ENCODE measurements around the gene VPREB1.

DNA sequence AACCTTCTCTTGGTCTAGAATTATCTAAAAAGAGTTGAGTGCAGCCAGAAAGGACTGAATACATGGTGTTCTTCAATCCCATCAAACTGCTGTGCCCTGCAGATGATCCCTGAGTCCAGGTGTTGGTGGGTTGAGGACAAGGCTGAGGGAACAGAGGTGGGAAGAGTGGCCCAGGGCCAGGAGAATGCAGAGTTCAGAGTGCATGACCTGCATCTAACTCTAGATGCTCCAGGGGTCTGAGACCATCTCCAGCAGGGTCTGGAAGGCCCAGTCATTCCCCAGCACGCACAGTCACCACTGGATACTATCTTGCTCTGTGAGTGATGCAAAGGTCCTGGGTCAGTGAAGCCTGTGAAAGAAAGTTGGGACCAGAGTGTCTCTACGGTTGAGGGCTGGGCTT lies 2.1 kb upstream of the VPREB1 start:
- TF ChIP-seq CTCF (IDR thresholded peaks at IDR 0.05): no peak
- no peak for TF ChIP-seq POLR2A (IDR thresholded peaks at IDR 0.05)
